Lung (tissue), 12 donors: ENCODE data around the gene MMAB. TPM values are rescaled to one million over a fixed set of nuclear protein-coding genes. Genes with fewer than 3 reads are reported as not detected.

Experiments used
- ATAC-seq: fragments of 200-7000 bp; cut with Tn5 transposase; one replicate; pipeline ENCODE4 v1.9.1; 2020; ENCODE audit warnings: moderate number of reproducible peaks; ENCODE audit not compliant: insufficient read depth, low FRiP score
- DNase-seq, 3 donors: peaks; one replicate each; pipeline ENCODE4 v3.0.0-alpha.2; 2013 to 2017
- H3K27ac ChIP-seq, 2 donors: one replicate each; pipeline ENCODE4 v1.5.1; 2013; ENCODE audit warnings: mild to moderate bottlenecking in 2 of 2, moderate library complexity in 2 of 2, control low read depth in 1 of 2, inconsistent platforms in 1 of 2, low read depth in 1 of 2, low read length in 1 of 2
- H3K27me3 ChIP-seq, 3 donors: one replicate each; pipeline ENCODE4 v1.5.1; 2013; ENCODE audit warnings: low read length in 2 of 3; ENCODE audit not compliant: control insufficient read depth in 3 of 3, insufficient read depth in 3 of 3
- H3K36me3 ChIP-seq, 4 donors: one replicate each; pipeline ENCODE4 v1.5.1; 2013; ENCODE audit warnings: low read length in 4 of 4, mild to moderate bottlenecking in 1 of 4, moderate library complexity in 1 of 4; ENCODE audit not compliant: control insufficient read depth in 4 of 4, insufficient read depth in 4 of 4
- H3K4me1 ChIP-seq, 5 donors: one replicate each; pipeline ENCODE4 v1.5.1; 2013; ENCODE audit warnings: low read length in 5 of 5, mild to moderate bottlenecking in 2 of 5, moderate library complexity in 1 of 5; ENCODE audit not compliant: control insufficient read depth in 5 of 5, insufficient read depth in 5 of 5
- H3K4me3 ChIP-seq: one replicate; pipeline ENCODE4 v1.5.1; 2013; ENCODE audit warnings: mild to moderate bottlenecking, control low read depth, moderate library complexity
- H3K9ac ChIP-seq, 2 donors: one replicate each; pipeline ENCODE4 v1.5.1; 2013; ENCODE audit warnings: low read length in 2 of 2, control low read depth in 1 of 2; ENCODE audit not compliant: insufficient read depth in 1 of 2
- H3K9me3 ChIP-seq, 4 donors: one replicate each; pipeline ENCODE4 v1.5.1; 2013; ENCODE audit warnings: low read length in 3 of 4, mild to moderate bottlenecking in 1 of 4, moderate library complexity in 1 of 4; ENCODE audit not compliant: control insufficient read depth in 4 of 4, insufficient read depth in 3 of 4
- CTCF ChIP-seq: IDR thresholded peaks from 2 replicates; pipeline ENCODE4 v1.5.1; 2012; ENCODE audit warnings: mild to moderate bottlenecking; ENCODE audit errors: control extremely low read depth, extremely low read depth
- WGBS, 2 donors: extraction: QIAGEN DNeasy Blood & Tissue Kit; methylation state at CpG; one replicate each; pipeline ENCODE4 v1.1.7; 2013; 5-methylcytosine and 5-hydroxymethylcytosine counted together
- polyA plus RNA-seq, 2 donors: library from polyadenylated mRNA; stranded (reverse); fragments of 200-250 nt; gene quantifications; one replicate each; pipeline ENCODE4 v1.2.1, GENCODE V29; 2013
- total RNA-seq, 2 donors: library from RNA; depleted of rRNA in 1 of 2; stranded (reverse); fragments of >200 nt in 1 of 2; gene quantifications; one replicate each; pipeline ENCODE4 v1.2.1, GENCODE V29; 2014 to 2021
- donor health status: control.
- donor health status: control.
- donor health status: Bipolar disorder and iron deficiency.
- donor health status: healthy.
- donor health status: DM: yes; HTN: yes; CAD: no.

Gene MMAB
- total and polyA plus RNA-seq, 4 donors = 23.8 to 90.2 (median 77.9) TPM

GRCh38 chr12:109549613-109550270 lies 23.6 kb downstream of the MMAB start:
- Histone ChIP-seq H3K27me3 (peaks cover 0 to 24% (median 11%) of the 10 kb centered on the region in 3 donors), H3K27ac (no peak overlapping the region), H3K36me3 (no peaks in the 10 kb centered on the region), H3K4me1 (peaks cover 0 to 2% (median 0%) of the 10 kb centered on the region in 5 donors), H3K4me3 (no peak overlapping the region), H3K9me3 (no peaks in the 10 kb centered on the region), H3K9ac (no peak overlapping the region)
- no peak for ATAC-seq
- DNase-seq = no peak
- WGBS, 2 donors = 46 to 68% methylated on average over 15 of the region's 15 CpGs
- no peak for TF ChIP-seq CTCF

DNA sequence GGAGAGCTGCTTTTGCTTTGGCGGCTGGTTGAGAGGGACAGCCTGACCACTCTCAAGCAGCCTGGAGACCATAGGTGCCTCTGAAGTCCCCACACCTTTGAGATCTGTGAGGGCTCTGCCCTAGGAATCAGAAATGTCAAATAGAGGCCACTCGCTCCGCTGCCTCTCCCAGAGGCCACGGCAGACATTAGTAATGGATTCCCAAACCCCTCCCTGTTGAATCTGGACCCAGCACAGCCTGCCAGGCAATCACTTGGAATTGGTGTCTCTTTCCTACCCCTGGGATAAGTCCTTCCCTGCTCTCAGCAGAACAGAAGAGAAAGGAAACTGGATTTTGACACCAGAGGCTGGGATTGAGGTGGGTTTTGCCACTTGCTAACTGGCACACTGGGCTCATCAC lies 25.0 kb downstream of the MMAB start:
- DNase-seq (no peak), ATAC-seq (no peak)
- Histone ChIP-seq H3K36me3 (no peaks in the 10 kb centered on the region), H3K4me1 (peaks cover 0 to 2% (median 0%) of the 10 kb centered on the region in 5 donors), H3K9me3 (no peaks in the 10 kb centered on the region), H3K27me3 (peaks cover 0 to 17% (median 10%) of the 10 kb centered on the region in 3 donors), H3K9ac (no peak overlapping the region), H3K27ac (no peak overlapping the region), H3K4me3 (no peak overlapping the region)
- no peak for TF ChIP-seq CTCF
- whole genome bisulfite sequencing, 2 donors = 71 to 80% methylated on average over 4 of the region's 4 CpGs

- no peaks in the 10 kb centered on the region for H3K36me3 ChIP-seq
Measured at GRCh38 chr12:109547286-109547685, 26.0 kb downstream of the MMAB start.

More at GRCh38 chr12:109547286-109547685, 26.0 kb downstream of the MMAB start:
- DNase-seq = no peak
- Histone ChIP-seq H3K27ac (no peak overlapping the region), H3K4me1 (no peaks in the 10 kb centered on the region), H3K4me3 (no peak overlapping the region), H3K27me3 (peaks cover 0 to 12% (median 10%) of the 10 kb centered on the region in 3 donors), H3K9me3 (no peaks in the 10 kb centered on the region), H3K9ac (no peak overlapping the region)
- TF ChIP-seq CTCF = no peak
- no peak for ATAC-seq
- WGBS, 2 donors = 88 to 90% methylated on average over 18 of the region's 18 CpGs
